CD8-positive, alpha-beta memory T cell (primary cell): ENCODE data around the gene IFT27. TPM values are rescaled to one million over a fixed set of nuclear protein-coding genes. Genes with fewer than 3 reads are reported as not detected.

Experiments
- CTCF ChIA-PET: fragments of 350-600 bp; sonication (Branson Sonifier 250); formaldehyde crosslinking; loops from one replicate; lab custom pipeline; 2021; ENCODE audit warnings: antibody characterized with exemption; lab: Charles Lee
- POLR2A ChIA-PET: fragments of 350-600 bp; sonication (Branson Sonifier 250); formaldehyde crosslinking; loops from one replicate; lab custom pipeline; 2021; ENCODE audit warnings: antibody characterized with exemption; lab: Charles Lee
- DNase-seq, 5 donors: peaks; one replicate each; pipeline versions ENCODE4 v3.0.0 to v3.0.0-alpha.2; 2020 to 2022; ENCODE audit warnings: mixed read lengths in 1 of 5
- H3K27ac ChIP-seq: one replicate; pipeline ENCODE4 v1.7.0; 2013; ENCODE audit warnings: low read depth, mild to moderate bottlenecking, low read length, moderate library complexity
- H3K27me3 ChIP-seq: 2 replicates; pipeline ENCODE4 v1.7.0; 2013; ENCODE audit warnings: low read length, mild to moderate bottlenecking; ENCODE audit not compliant: insufficient read depth, poor library complexity, severe bottlenecking
- H3K36me3 ChIP-seq: 2 replicates; pipeline ENCODE4 v1.7.0; 2013; ENCODE audit warnings: mild to moderate bottlenecking, low read length, moderate library complexity; ENCODE audit not compliant: insufficient read depth
- H3K4me1 ChIP-seq: 2 replicates; pipeline ENCODE4 v1.7.0; 2013; ENCODE audit warnings: mild to moderate bottlenecking, low read length, moderate library complexity; ENCODE audit not compliant: insufficient read depth
- H3K4me3 ChIP-seq: 2 replicates; pipeline ENCODE4 v1.7.0; 2013; ENCODE audit warnings: mild to moderate bottlenecking, low read length
- H3K9me3 ChIP-seq: 2 replicates; pipeline ENCODE4 v1.7.0; 2013; ENCODE audit warnings: mild to moderate bottlenecking, low read length
- H3K27ac Mint-ChIP-seq, 8 donors: one replicate each; pipeline ENCODE4 v1.8.0; 2020 to 2021; ENCODE audit warnings: mixed read lengths in 8 of 8, mild to moderate bottlenecking in 6 of 8, inconsistent platforms in 3 of 8, moderate library complexity in 3 of 8
- H3K27me3 Mint-ChIP-seq, 2 donors: one replicate each; pipeline ENCODE4 v1.8.0; 2020 to 2021; ENCODE audit warnings: mixed read lengths in 2 of 2, mild to moderate bottlenecking in 1 of 2, moderate library complexity in 1 of 2
- H3K36me3 Mint-ChIP-seq, 3 donors: one replicate each; pipeline ENCODE4 v1.8.0; 2020 to 2021; ENCODE audit warnings: mixed read lengths in 3 of 3, inconsistent platforms in 1 of 3, mild to moderate bottlenecking in 1 of 3
- H3K4me1 Mint-ChIP-seq, 3 donors: one replicate each; pipeline ENCODE4 v1.8.0; 2020 to 2021; ENCODE audit warnings: mixed read lengths in 3 of 3, inconsistent platforms in 1 of 3, mild to moderate bottlenecking in 1 of 3
- H3K4me3 Mint-ChIP-seq, 7 donors: one replicate each; pipeline ENCODE4 v1.8.0; 2020 to 2021; ENCODE audit warnings: mixed read lengths in 7 of 7, mild to moderate bottlenecking in 6 of 7, moderate library complexity in 4 of 7, inconsistent platforms in 2 of 7
- H3K9me3 Mint-ChIP-seq, 5 donors: one replicate each; pipeline ENCODE4 v1.8.0; 2020 to 2022; ENCODE audit warnings: mixed read lengths in 5 of 5, mild to moderate bottlenecking in 3 of 5, moderate library complexity in 2 of 5, inconsistent platforms in 1 of 5
- polyA plus RNA-seq: library from polyadenylated mRNA; unstranded; fragments of 300-500 nt; fragmentation: Illumina TruSeq; gene quantifications from one replicate; pipeline ENCODE4 v1.2.3, GENCODE V29; 2021
- total RNA-seq, 2 experiments: library from RNA; stranded (reverse); gene quantifications; one replicate each; pipeline ENCODE4 v1.2.3, GENCODE V29; 2021

Gene IFT27
- total and polyA plus RNA-seq, 3 experiments from 2014 or later: 9.7 to 26.5 (median 24.9) TPM

GRCh38 chr22:36761553-36762240 is 14.2 kb downstream of the IFT27 start:
- Histone ChIP-seq H3K4me3 (no peak overlapping the region), H3K4me1 (no peaks in the 10 kb centered on the region), H3K9me3 (no peaks in the 10 kb centered on the region), H3K36me3 (no peaks in the 10 kb centered on the region), H3K27me3 (no peaks in the 10 kb centered on the region), H3K27ac (no peak overlapping the region)
- peaks cover 2 to 35% (median 3%) of the 10 kb centered on the region in 3 donors for H3K36me3 Mint-ChIP-seq
- H3K4me1 Mint-ChIP-seq: peaks cover 0 to 4% (median 3%) of the 10 kb centered on the region in 3 donors
- DNase-seq: no peak
- ChIA-PET POLR2A (no interaction called here), CTCF (no interaction called here)
- H3K27ac Mint-ChIP-seq: no peak overlapping the region
- no peak overlapping the region for H3K4me3 Mint-ChIP-seq
- no peaks in the 10 kb centered on the region for H3K9me3 Mint-ChIP-seq
- H3K27me3 Mint-ChIP-seq: no peaks in the 10 kb centered on the region

- H3K4me3 Mint-ChIP-seq: no peak overlapping the region
- no peak overlapping the region for H3K27ac Mint-ChIP-seq
- DNase-seq: no peak
- peaks cover 0 to 4% (median 3%) of the 10 kb centered on the region in 3 donors for H3K4me1 Mint-ChIP-seq
- no peak overlapping the region for H3K27ac ChIP-seq
- H3K4me1 ChIP-seq: no peaks in the 10 kb centered on the region
- peaks cover 1 to 29% (median 3%) of the 10 kb centered on the region in 3 donors for H3K36me3 Mint-ChIP-seq
- no peak overlapping the region for H3K4me3 ChIP-seq
- no peaks in the 10 kb centered on the region for H3K9me3 Mint-ChIP-seq
- no peaks in the 10 kb centered on the region for H3K27me3 Mint-ChIP-seq
- ChIA-PET CTCF (interaction anchor here (1.4 kb wide), 1 partner anchor 16 kb away, joined by 3 read pairs; the partner anchor contains the start of gene IFT27), POLR2A (no interaction called here)
- H3K27me3 ChIP-seq: no peaks in the 10 kb centered on the region
- H3K9me3 ChIP-seq: no peaks in the 10 kb centered on the region
- no peaks in the 10 kb centered on the region for H3K36me3 ChIP-seq
Observed at GRCh38 chr22:36760786-36761185, 15.1 kb downstream of the IFT27 start.

GRCh38 chr22:36759481-36760159 is 16.3 kb downstream of the IFT27 start:
- H3K9me3 ChIP-seq: no peaks in the 10 kb centered on the region
- no peaks in the 10 kb centered on the region for H3K27me3 ChIP-seq
- no peak for DNase-seq
- no peak overlapping the region for H3K4me3 ChIP-seq
- no peak overlapping the region for H3K27ac Mint-ChIP-seq
- no peaks in the 10 kb centered on the region for H3K9me3 Mint-ChIP-seq
- ChIA-PET CTCF (interaction anchor here (1.4 kb wide), 1 partner anchor 17 kb away, joined by 3 read pairs; the partner anchor contains the start of gene IFT27), POLR2A (no interaction called here)
- peaks cover 0 to 4% (median 3%) of the 10 kb centered on the region in 3 donors for H3K4me1 Mint-ChIP-seq
- H3K4me1 ChIP-seq: no peaks in the 10 kb centered on the region
- peaks cover 0 to 7% of the 10 kb centered on the region in 2 donors for H3K27me3 Mint-ChIP-seq
- H3K36me3 ChIP-seq: no peaks in the 10 kb centered on the region
- no peak overlapping the region for H3K4me3 Mint-ChIP-seq
- H3K36me3 Mint-ChIP-seq: peaks cover 1 to 24% (median 3%) of the 10 kb centered on the region in 3 donors
- H3K27ac ChIP-seq: no peak overlapping the region

- Histone ChIP-seq H3K4me3 (no peak overlapping the region), H3K9me3 (no peaks in the 10 kb centered on the region), H3K4me1 (no peaks in the 10 kb centered on the region), H3K36me3 (no peaks in the 10 kb centered on the region), H3K27ac (no peak overlapping the region), H3K27me3 (no peaks in the 10 kb centered on the region)
- ChIA-PET POLR2A (no interaction called here), CTCF (interaction anchor here (1.1 to 2.9 kb wide), 6 partner anchors 9 to 98 kb away, joined by 3 to 17 read pairs (median 6); partner anchors contain the start of gene IFT27)
- peaks cover 0 to 4% (median 3%) of the 10 kb centered on the region in 3 donors for H3K4me1 Mint-ChIP-seq
- H3K27me3 Mint-ChIP-seq: peaks cover 0 to 12% of the 10 kb centered on the region in 2 donors
- H3K36me3 Mint-ChIP-seq: peaks cover 1 to 18% (median 3%) of the 10 kb centered on the region in 3 donors
- peak overlapping the region in 1 of 8 donors; percentile 70 for H3K27ac Mint-ChIP-seq
- no peak for DNase-seq
- no peak overlapping the region for H3K4me3 Mint-ChIP-seq
- no peaks in the 10 kb centered on the region for H3K9me3 Mint-ChIP-seq
Observed at GRCh38 chr22:36758792-36759271, 17.1 kb downstream of the IFT27 start.

- H3K4me1 Mint-ChIP-seq: peaks cover 0 to 4% (median 3%) of the 10 kb centered on the region in 3 donors
- H3K27me3 Mint-ChIP-seq: peaks cover 8 to 19% of the 10 kb centered on the region in 2 donors
- H3K4me3 ChIP-seq: no peak overlapping the region
- ChIA-PET POLR2A (no interaction called here), CTCF (interaction anchor here (0.9 to 3.2 kb wide), 14 partner anchors 9 to 220 kb away, joined by 3 to 17 read pairs (median 4); partner anchors contain the start of gene IFT27)
- peak overlapping the region in 1 of 8 donors; percentile 59 for H3K27ac Mint-ChIP-seq
- H3K9me3 ChIP-seq: no peaks in the 10 kb centered on the region
- peaks cover 1 to 8% (median 1%) of the 10 kb centered on the region in 3 donors for H3K36me3 Mint-ChIP-seq
- H3K36me3 ChIP-seq: no peaks in the 10 kb centered on the region
- DNase-seq: peak; percentile 43 to 81 (median 52)
- H3K4me3 Mint-ChIP-seq: no peak overlapping the region
- H3K9me3 Mint-ChIP-seq: no peaks in the 10 kb centered on the region
- H3K27ac ChIP-seq: no peak overlapping the region
- no peaks in the 10 kb centered on the region for H3K4me1 ChIP-seq
- no peaks in the 10 kb centered on the region for H3K27me3 ChIP-seq
Observed at GRCh38 chr22:36757668-36758211, 18.2 kb downstream of the IFT27 start.

DNA sequence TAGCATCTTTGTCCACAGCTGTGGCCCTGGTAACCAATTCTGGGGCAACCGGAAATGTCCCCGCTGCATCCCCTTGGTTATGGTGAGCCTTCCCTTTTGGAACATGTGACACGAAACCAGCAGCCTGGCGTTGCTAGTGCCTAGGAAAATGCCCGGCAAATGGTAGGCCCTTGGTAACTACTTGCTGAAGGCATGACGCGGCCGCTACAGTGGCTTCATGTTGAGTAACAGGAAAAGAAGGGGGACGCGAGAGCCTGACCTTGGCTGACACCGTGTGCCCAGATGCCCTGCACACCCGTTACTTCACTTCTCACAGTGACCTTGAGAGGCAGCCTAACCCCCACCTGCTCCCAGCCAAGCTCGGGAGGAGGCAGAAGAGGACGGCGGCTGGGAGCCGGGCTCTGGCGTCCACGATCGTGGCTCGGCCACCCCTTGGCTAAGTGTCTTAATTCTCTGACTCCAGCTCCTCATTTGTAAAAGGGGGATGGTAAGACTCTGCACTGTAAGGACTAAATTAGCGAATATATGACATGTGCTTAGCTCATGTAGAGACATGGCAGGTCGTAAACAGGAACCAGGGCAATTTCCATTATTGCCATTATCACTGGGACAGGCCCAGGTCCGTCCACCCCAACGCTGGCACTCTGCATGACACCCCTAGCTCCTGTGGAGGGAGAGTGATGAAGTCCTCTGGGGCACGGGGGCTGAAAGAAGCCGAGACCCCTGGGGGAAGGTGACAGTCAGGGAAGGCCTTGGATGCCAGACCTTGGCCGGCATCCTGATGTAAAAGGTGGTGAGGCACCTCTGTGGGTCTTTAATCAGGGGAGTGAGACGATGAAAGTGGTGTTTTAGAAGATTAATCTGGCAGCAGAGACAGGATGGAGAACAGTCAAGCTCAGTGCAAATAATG is 18.9 kb downstream of the IFT27 start:
- H3K4me3 ChIP-seq: no peak overlapping the region
- DNase-seq: no peak
- H3K4me1 ChIP-seq: no peaks in the 10 kb centered on the region
- peak overlapping the region in 1 of 8 donors; percentile 59 for H3K27ac Mint-ChIP-seq
- H3K27me3 ChIP-seq: no peaks in the 10 kb centered on the region
- H3K9me3 ChIP-seq: no peaks in the 10 kb centered on the region
- H3K36me3 Mint-ChIP-seq: peaks cover 0 to 2% (median 0%) of the 10 kb centered on the region in 3 donors
- no peaks in the 10 kb centered on the region for H3K36me3 ChIP-seq
- no peak overlapping the region for H3K27ac ChIP-seq
- ChIA-PET CTCF (interaction anchor here (0.9 to 3.2 kb wide), 12 partner anchors 9 to 221 kb away, joined by 3 to 17 read pairs (median 4); no protein-coding TSS in a partner anchor), POLR2A (interaction anchor here (0.7 kb wide), 1 partner anchor 200 kb away, joined by 3 read pairs; no protein-coding TSS in a partner anchor)
- H3K4me3 Mint-ChIP-seq: no peak overlapping the region
- peaks cover 0 to 4% (median 3%) of the 10 kb centered on the region in 3 donors for H3K4me1 Mint-ChIP-seq
- H3K9me3 Mint-ChIP-seq: no peaks in the 10 kb centered on the region
- H3K27me3 Mint-ChIP-seq: peaks cover 13 to 26% of the 10 kb centered on the region in 2 donors

DNA sequence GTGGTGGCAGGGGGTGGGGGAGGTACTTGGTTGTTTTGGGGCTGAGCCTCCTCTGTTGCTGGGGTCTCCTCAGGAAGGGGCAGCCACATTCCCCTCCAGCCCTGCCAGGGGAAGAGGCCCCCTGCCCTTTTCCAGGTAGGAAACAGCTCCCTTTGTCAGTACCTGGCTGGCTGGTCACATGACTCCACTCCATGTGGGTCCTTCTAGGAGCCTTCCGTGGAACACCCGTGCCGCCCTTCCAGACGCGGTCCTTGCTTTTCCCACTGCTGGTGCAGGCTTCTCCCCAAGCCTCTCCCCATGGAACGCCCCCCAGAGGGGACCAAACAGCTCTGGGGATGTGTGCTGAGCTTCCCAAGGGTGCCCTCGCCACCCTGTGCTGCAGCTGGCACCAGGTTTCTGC is 19.9 kb downstream of the IFT27 start:
- CTCF ChIA-PET: interaction anchor here (1.0 to 3.2 kb wide), 3 partner anchors 11 to 222 kb away, joined by 3 to 16 read pairs (median 14); no protein-coding TSS in a partner anchor
- POLR2A ChIA-PET: interaction anchor here (0.7 kb wide), 1 partner anchor 201 kb away, joined by 3 read pairs; no protein-coding TSS in a partner anchor
- Histone ChIP-seq H3K4me1 (no peaks in the 10 kb centered on the region), H3K9me3 (no peaks in the 10 kb centered on the region), H3K27ac (no peak overlapping the region), H3K4me3 (no peak overlapping the region), H3K27me3 (no peaks in the 10 kb centered on the region), H3K36me3 (no peaks in the 10 kb centered on the region)
- no peak for DNase-seq
- Mint-ChIP-seq H3K36me3 (no peaks in the 10 kb centered on the region), H3K9me3 (no peaks in the 10 kb centered on the region), H3K4me3 (no peak overlapping the region), H3K27me3 (peaks cover 13 to 29% of the 10 kb centered on the region in 2 donors), H3K4me1 (peaks cover 0 to 4% (median 3%) of the 10 kb centered on the region in 3 donors), H3K27ac (no peak overlapping the region)
